PC-9 (cell line): Measurements from ENCODE around the gene CTCF. TPM values are rescaled to one million over a fixed set of nuclear protein-coding genes. Genes with fewer than 3 reads are reported as not detected.

Experiments
- BruUV-seq: library from RNA; stranded (reverse); fragments of 400-500 nt; replicated peaks from 2 replicates; lab custom pipeline; 2021; lab: Mats Ljungman, UMichigan
- CTCF ChIA-PET: fragments of 300-600 bp; sonication (Branson Sonifier 250); formaldehyde crosslinking; loops from one replicate; lab custom pipeline; 2022; ENCODE audit warnings: antibody characterized with exemption; lab: Charles Lee
- POLR2A ChIA-PET: fragments of 300-600 bp; sonication (Branson Sonifier 250); formaldehyde crosslinking; loops from one replicate; lab custom pipeline; 2022; ENCODE audit warnings: antibody characterized with exemption; ENCODE audit not compliant: unreplicated experiment; lab: Charles Lee
- DNase-seq, 2 experiments: peaks; one replicate each; pipeline versions ENCODE4 v3.0.0 to v3.0.0-alpha.2; 2015 to 2022; ENCODE audit warnings: mixed read lengths in 1 of 2
- H2AFZ ChIP-seq: fragments of 200-600 bp; sonication (generic); 2 replicates; pipeline ENCODE4 v1.8.1; 2017; ENCODE audit warnings: antibody characterized with exemption
- H3F3A ChIP-seq: fragments of 200-600 bp; sonication (generic); 2 replicates; pipeline ENCODE4 v1.8.1; 2017; ENCODE audit warnings: antibody characterized with exemption, mild to moderate bottlenecking, low read depth; ENCODE audit not compliant: insufficient read depth
- H3K27ac ChIP-seq: fragments of 200-600 bp; sonication (generic); 2 replicates; pipeline ENCODE4 v1.6.1; 2016; ENCODE audit warnings: mixed run types
- H3K27me3 ChIP-seq: fragments of 200-600 bp; sonication (generic); 2 replicates; pipeline ENCODE4 v1.6.1; 2016; ENCODE audit warnings: low read depth, mixed run types; ENCODE audit not compliant: insufficient read depth
- H3K36me3 ChIP-seq: fragments of 200-600 bp; sonication (generic); 2 replicates; pipeline ENCODE4 v1.6.1; 2016; ENCODE audit warnings: low read depth, mixed run types
- H3K4me1 ChIP-seq: fragments of 200-600 bp; sonication (generic); replicated peaks from 2 replicates; pipeline ENCODE4 v1.6.1; 2016; ENCODE audit warnings: mixed run types; ENCODE audit not compliant: insufficient read depth
- H3K4me2 ChIP-seq: fragments of 200-600 bp; sonication (generic); 2 replicates; pipeline ENCODE4 v1.6.1; 2017; ENCODE audit warnings: mixed run types
- H3K4me3 ChIP-seq: fragments of 200-600 bp; sonication (generic); 2 replicates; pipeline ENCODE4 v1.6.1; 2016; ENCODE audit warnings: mixed run types
- H3K79me2 ChIP-seq: fragments of 200-600 bp; sonication (generic); 2 replicates; pipeline ENCODE4 v1.6.1; 2017; ENCODE audit warnings: low read depth, mixed run types
- H3K9me2 ChIP-seq: fragments of 200-600 bp; sonication (generic); 2 replicates; pipeline ENCODE4 v1.8.1; 2017; ENCODE audit warnings: mild to moderate bottlenecking; ENCODE audit not compliant: insufficient read depth
- H3K9me3 ChIP-seq: fragments of 200-600 bp; sonication (generic); 2 replicates; pipeline ENCODE4 v1.8.1; 2016; ENCODE audit warnings: low read depth; ENCODE audit not compliant: insufficient read depth
- H4K20me1 ChIP-seq: fragments of 200-600 bp; sonication (generic); 2 replicates; pipeline ENCODE4 v1.8.1; 2017; ENCODE audit not compliant: insufficient read depth
- EZH2 ChIP-seq: fragments of 200-600 bp; sonication (generic); IDR thresholded peaks from 2 replicates; pipeline ENCODE4 v1.8.0; 2017; ENCODE audit warnings: antibody characterized with exemption, low read depth
- intact Hi-C: fragments of 100-400 bp; cut with micrococcal nuclease; formaldehyde crosslinking; loops from one replicate; pipeline ENCODE4 v1.10.0; 2022; ENCODE audit not compliant: unreplicated experiment
- total RNA-seq: library from RNA; stranded (reverse); gene quantifications from 2 replicates; pipeline ENCODE4 v1.2.3, GENCODE V29; 2021
- TF ChIP-seq, protein P1 (sequence below): fragments of 200-600 bp; sonication (generic); conservative IDR thresholded peaks from 2 replicates; pipeline ENCODE4 v1.6.1; 2017; ENCODE audit warnings: mixed run types, antibody characterized with exemption, mild to moderate bottlenecking, moderate library complexity

Gene CTCF
- total RNA-seq, 1 experiment from 2014 or later: 39.0 TPM

DNA sequence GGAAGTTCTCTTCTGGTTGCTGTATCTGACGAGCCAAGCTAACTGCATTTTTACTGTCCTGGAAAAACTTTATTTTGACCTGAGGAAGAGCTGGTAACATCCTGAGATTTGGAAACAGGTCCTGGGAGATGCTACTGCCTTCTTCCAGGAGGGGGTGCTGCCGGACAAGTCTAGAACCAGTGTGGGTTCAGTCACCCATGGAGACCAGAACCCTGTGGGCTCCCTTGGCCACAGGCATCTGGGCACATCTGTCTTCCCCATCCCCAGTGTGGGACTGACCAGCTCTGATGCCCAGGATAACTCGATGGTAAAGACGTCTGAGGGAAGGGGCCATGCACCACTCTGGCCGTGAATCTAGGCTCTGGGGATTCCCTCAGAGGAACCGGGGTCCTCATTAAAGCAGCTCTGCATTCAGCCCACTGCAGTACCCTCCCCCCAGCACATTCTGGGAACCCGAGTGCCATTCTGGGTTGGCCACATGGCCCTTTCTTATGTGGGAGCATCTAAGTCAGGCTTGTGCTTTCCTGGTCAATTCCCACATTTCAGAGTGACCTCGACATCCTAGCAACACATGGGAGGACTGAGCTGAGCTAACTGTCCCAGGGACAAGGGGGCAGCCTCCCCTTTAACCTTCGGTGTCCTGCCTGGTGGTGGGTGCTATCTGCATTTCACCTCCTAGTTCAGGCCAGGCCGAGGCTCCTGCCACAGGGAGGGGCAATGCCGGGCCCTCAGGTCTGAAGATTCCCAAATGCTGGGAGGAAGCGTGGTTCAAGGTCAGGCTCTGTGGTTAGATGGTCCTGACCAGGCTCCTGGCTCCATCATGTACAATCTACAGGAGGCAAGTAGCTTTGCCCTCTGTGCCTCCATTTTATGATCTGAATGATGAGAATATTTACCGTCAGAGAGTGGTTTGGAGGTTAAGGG lies 110.7 kb downstream of the CTCF start:
- BruUV-seq: no TSS peak
- H3F3A ChIP-seq: peaks cover 34% of the 10 kb centered on the region
- H3K4me1 ChIP-seq: peaks cover 25% of the 10 kb centered on the region
- DNase-seq: peak; percentile 39 to 67
- H3K4me3 ChIP-seq: no peak overlapping the region
- H3K27me3 ChIP-seq: no peaks in the 10 kb centered on the region
- H4K20me1 ChIP-seq: no peaks in the 10 kb centered on the region
- intact Hi-C loops: loop anchor here (1.0 to 10.0 kb wide), 4 partner anchors 134 to 562 kb away; partner anchors contain the start of genes ESRP2, RANBP10 and TSNAXIP1
- no peak overlapping the region for H3K4me2 ChIP-seq
- ChIA-PET POLR2A (no interaction called here), CTCF (interaction anchor here (0.5 to 1.3 kb wide), 4 partner anchors 148 to 217 kb away, joined by 5 to 9 read pairs (median 6); no protein-coding TSS in a partner anchor)
- H3K27ac ChIP-seq: no peak overlapping the region
- TF ChIP-seq, protein P1, sequence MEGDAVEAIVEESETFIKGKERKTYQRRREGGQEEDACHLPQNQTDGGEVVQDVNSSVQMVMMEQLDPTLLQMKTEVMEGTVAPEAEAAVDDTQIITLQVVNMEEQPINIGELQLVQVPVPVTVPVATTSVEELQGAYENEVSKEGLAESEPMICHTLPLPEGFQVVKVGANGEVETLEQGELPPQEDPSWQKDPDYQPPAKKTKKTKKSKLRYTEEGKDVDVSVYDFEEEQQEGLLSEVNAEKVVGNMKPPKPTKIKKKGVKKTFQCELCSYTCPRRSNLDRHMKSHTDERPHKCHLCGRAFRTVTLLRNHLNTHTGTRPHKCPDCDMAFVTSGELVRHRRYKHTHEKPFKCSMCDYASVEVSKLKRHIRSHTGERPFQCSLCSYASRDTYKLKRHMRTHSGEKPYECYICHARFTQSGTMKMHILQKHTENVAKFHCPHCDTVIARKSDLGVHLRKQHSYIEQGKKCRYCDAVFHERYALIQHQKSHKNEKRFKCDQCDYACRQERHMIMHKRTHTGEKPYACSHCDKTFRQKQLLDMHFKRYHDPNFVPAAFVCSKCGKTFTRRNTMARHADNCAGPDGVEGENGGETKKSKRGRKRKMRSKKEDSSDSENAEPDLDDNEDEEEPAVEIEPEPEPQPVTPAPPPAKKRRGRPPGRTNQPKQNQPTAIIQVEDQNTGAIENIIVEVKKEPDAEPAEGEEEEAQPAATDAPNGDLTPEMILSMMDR: peak; percentile 84
- no peak for TF ChIP-seq EZH2
- no peaks in the 10 kb centered on the region for H3K36me3 ChIP-seq
- H3K9me3 ChIP-seq: no peaks in the 10 kb centered on the region
- no peaks in the 10 kb centered on the region for H3K9me2 ChIP-seq
- H3K79me2 ChIP-seq: 0 out of 2 replicates have a peak, but pooled peaks cover 3% of the 10 kb centered on the region
- H2AFZ ChIP-seq: no peak overlapping the region

DNA sequence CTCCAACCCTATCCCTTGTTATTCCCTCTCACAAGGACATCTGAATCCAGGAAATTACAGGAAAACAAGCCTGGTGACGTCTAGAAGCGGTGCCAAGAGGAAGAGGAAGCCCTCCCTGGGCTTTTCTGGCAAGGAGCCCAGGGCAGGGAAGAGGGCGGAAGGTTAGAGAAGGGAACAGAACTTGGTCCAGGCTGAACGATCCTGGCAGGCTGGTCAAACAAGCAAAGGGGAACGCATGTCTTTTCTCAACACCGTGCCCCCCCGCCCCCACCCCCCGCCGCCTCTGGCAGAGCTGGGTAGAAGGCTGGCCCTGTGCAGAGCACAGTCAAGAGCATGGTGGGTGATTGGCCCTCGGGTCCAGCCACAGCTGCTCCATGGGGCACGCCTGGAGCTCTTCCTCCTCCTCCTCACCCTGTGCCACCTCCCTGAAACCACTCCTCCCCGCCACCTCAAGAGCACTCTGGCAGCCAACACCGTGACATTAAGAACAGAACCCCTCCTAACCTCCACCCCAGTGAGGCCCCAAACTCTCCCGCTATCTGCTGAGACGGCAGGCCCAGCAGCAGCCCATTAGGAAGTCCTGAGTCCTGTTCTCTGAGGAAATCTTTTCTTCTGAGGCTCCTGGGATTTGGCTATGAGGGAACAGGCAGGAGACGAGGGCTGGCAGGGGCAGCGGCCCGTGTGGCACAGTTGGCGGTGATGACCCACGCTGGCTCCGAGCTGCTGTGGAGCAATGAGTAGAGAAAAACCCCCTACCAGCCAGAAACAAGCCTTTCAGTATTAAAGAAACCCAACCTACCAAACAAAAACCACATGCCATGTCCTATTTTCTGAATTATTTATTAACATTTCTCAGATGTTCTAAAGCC lies 111.6 kb downstream of the CTCF start:
- H3F3A ChIP-seq: peaks cover 36% of the 10 kb centered on the region
- no peaks in the 10 kb centered on the region for H4K20me1 ChIP-seq
- TF ChIP-seq, protein P1: no peak
- no peak for TF ChIP-seq EZH2
- ChIA-PET POLR2A (no interaction called here), CTCF (no interaction called here)
- no peaks in the 10 kb centered on the region for H3K27me3 ChIP-seq
- no peak overlapping the region for H3K4me2 ChIP-seq
- H3K9me3 ChIP-seq: no peaks in the 10 kb centered on the region
- H3K4me3 ChIP-seq: no peak overlapping the region
- 0 out of 2 replicates have a peak, but pooled peaks cover 3% of the 10 kb centered on the region for H3K79me2 ChIP-seq
- no peaks in the 10 kb centered on the region for H3K9me2 ChIP-seq
- H3K36me3 ChIP-seq: no peaks in the 10 kb centered on the region
- intact Hi-C loops: loop anchor here (2.0 to 10.0 kb wide), 3 partner anchors 133 to 561 kb away; partner anchors contain the start of genes ESRP2, RANBP10 and TSNAXIP1
- no TSS peak for BruUV-seq
- no peak for DNase-seq
- H3K4me1 ChIP-seq: peaks cover 26% of the 10 kb centered on the region
- no peak overlapping the region for H2AFZ ChIP-seq
- H3K27ac ChIP-seq: no peak overlapping the region
